SJSA1 (cell line): ENCODE data around the gene SYN1. TPM values are rescaled to one million over a fixed set of nuclear protein-coding genes. Genes with fewer than 3 reads are reported as not detected.

Experiments used
- DNase-seq, 2 experiments: peaks; one replicate each; pipeline ENCODE4 v3.0.0-alpha.2; 2015 to 2020; ENCODE audit warnings: low spot score in 2 of 2, low read depth in 1 of 2
- H3K27ac ChIP-seq: fragments of 250-450 bp; sonication (Bioruptor Pico); 2 replicates; pipeline ENCODE4 v1.5.1; 2020; ENCODE audit warnings: mild to moderate bottlenecking, moderate library complexity
- H3K27me3 ChIP-seq: fragments of 250-450 bp; sonication (Bioruptor Pico); replicated peaks from 2 replicates; pipeline ENCODE4 v1.5.1; 2020; ENCODE audit warnings: mild to moderate bottlenecking, moderate library complexity
- H3K36me3 ChIP-seq: fragments of 250-450 bp; sonication (Bioruptor Pico); 2 replicates; pipeline ENCODE4 v1.5.1; 2020; ENCODE audit warnings: mild to moderate bottlenecking
- H3K4me1 ChIP-seq: fragments of 250-450 bp; sonication (Bioruptor Pico); replicated peaks from 2 replicates; pipeline ENCODE4 v1.6.1; 2021; ENCODE audit warnings: mild to moderate bottlenecking
- H3K4me3 ChIP-seq: fragments of 250-450 bp; sonication (Bioruptor Pico); 2 replicates; pipeline ENCODE4 v1.5.1; 2020; ENCODE audit warnings: mild to moderate bottlenecking
- H3K9me3 ChIP-seq: fragments of 250-450 bp; sonication (Bioruptor Pico); replicated peaks from 2 replicates; pipeline ENCODE4 v1.5.1; 2020; ENCODE audit warnings: mild to moderate bottlenecking
- total RNA-seq: library from RNA; depleted of rRNA; stranded (reverse); fragments of >200 nt; shearing (Covaris generic); gene quantifications from 2 replicates; pipeline ENCODE4 v1.2.3, GENCODE V29; 2014

SYN1 gene
- total RNA-seq, 1 experiment from 2014 or later, result 1.5 TPM

- Histone ChIP-seq H3K4me3 (no peak overlapping the region), H3K27me3 (no peaks in the 10 kb centered on the region), H3K36me3 (peaks cover 46% of the 10 kb centered on the region), H3K27ac (no peak overlapping the region), H3K4me1 (peaks cover 28% of the 10 kb centered on the region), H3K9me3 (no peaks in the 10 kb centered on the region)
- no peak for DNase-seq
Measured at GRCh38 chrX:47570794-47571193, 48.9 kb downstream of the SYN1 start.

GRCh38 chrX:47568656-47569295 is 50.9 kb downstream of the SYN1 start:
- Histone ChIP-seq H3K4me1 (peaks cover 17% of the 10 kb centered on the region), H3K27me3 (no peaks in the 10 kb centered on the region), H3K4me3 (no peak overlapping the region), H3K9me3 (no peaks in the 10 kb centered on the region), H3K27ac (no peak overlapping the region), H3K36me3 (peaks cover 59% of the 10 kb centered on the region)
- no peak for DNase-seq

- no peak for DNase-seq
- peaks cover 16% of the 10 kb centered on the region for H3K4me1 ChIP-seq
- H3K4me3 ChIP-seq, result peak overlapping the region; percentile 24
- no peaks in the 10 kb centered on the region for H3K9me3 ChIP-seq
- peaks cover 65% of the 10 kb centered on the region for H3K36me3 ChIP-seq
- H3K27me3 ChIP-seq, result no peaks in the 10 kb centered on the region
- H3K27ac ChIP-seq, result no peak overlapping the region
Measured at GRCh38 chrX:47566841-47567240, 52.8 kb downstream of the SYN1 start.

DNA sequence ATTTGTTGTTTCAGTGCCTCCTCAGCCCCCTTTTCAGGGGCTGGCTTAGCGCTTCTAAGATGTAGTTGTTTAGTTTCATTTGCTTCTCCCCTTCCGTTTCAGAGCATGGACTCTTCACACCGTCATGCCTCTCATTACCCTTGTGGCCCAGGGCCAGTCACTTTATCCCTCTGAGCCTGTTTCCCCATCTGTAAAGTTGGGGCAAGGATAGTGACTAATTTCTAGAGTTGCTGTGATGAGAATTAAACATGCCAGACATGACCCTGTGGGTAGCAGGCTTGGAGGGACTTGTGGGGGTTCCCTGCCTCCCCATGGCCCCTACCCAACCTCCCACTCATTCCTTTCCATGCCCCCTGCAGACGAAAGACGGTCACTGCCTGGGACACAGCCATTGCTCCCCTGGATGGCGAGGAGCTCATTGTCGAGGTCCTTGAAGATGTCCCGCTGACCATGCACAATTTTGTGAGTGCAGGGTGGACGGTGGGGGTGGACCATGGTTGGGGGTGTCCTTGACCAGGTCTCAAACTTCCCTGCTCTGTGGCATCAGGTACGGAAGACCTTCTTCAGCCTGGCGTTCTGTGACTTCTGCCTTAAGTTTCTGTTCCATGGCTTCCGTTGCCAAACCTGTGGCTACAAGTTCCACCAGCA is 55.1 kb downstream of the SYN1 start:
- H3K4me1 ChIP-seq, result peaks cover 20% of the 10 kb centered on the region

DNA sequence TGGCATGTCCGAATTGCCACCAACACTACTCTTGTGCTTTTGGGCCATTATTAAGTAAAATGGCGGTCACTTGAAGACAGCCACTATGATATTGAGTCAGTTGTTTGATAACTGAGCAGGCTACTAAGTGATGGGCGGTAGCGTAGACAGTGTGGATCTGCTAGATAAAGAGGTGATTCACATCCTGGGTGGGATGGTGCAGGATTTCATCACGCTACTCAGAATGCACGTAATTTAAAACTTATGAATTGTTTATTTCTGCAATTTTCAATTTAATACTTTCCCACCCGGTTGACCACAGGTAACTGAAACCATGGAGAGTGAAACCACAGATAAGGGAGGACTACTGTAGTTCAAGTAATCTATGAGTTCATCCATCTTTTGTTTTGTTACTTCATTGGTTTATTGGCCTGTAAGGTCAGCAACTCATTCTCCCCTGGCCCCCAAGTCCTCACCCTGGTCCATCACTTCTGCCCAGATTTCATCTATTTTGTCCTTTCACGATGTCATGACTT is 55.8 kb downstream of the SYN1 start:
- Histone ChIP-seq H3K4me3 (no peak overlapping the region), H3K27me3 (no peaks in the 10 kb centered on the region), H3K4me1 (peaks cover 20% of the 10 kb centered on the region), H3K9me3 (no peaks in the 10 kb centered on the region), H3K27ac (peak overlapping the region; percentile 21), H3K36me3 (peaks cover 46% of the 10 kb centered on the region)
- DNase-seq, result no peak

More for the DNA sequence above, 55.1 kb downstream of the SYN1 start:
- peak overlapping the region; percentile 21 for H3K27ac ChIP-seq
- no peaks in the 10 kb centered on the region for H3K27me3 ChIP-seq
- peaks cover 53% of the 10 kb centered on the region for H3K36me3 ChIP-seq
- no peak overlapping the region for H3K4me3 ChIP-seq
- no peaks in the 10 kb centered on the region for H3K9me3 ChIP-seq
- no peak for DNase-seq

DNA sequence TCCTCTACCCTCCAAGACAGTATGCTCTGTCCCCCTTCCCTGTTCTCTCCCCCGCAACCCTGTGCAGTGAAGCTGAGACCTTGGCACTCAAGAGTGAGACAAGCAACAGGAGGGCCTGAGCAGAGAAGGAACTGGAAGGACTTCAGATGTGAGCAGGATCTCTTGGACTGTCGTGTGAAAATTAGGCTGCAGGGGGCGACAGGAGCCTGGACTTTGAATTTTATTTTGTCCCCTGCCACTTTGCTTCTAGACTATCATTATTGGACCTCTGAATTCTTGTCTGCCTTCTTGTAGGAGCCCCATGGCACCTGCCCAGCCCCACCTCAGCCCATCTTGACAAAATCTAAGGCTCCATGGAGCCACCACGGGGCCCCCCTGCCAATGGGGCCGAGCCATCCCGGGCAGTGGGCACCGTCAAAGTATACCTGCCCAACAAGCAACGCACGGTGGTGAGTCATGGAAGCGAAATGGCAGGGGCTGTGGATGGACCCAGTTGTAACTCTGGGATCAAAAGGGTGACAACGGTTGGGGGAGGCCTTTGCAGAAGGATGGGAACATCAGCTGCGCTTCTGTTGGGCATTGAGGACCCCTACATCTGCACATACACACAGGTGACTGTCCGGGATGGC is 56.9 kb downstream of the SYN1 start:
- H3K4me1 ChIP-seq, result peaks cover 20% of the 10 kb centered on the region
- DNase-seq, result no peak
- H3K36me3 ChIP-seq, result peaks cover 37% of the 10 kb centered on the region
- H3K9me3 ChIP-seq, result no peaks in the 10 kb centered on the region
- H3K4me3 ChIP-seq, result no peak overlapping the region
- H3K27me3 ChIP-seq, result no peaks in the 10 kb centered on the region
- H3K27ac ChIP-seq, result no peak overlapping the region

DNA sequence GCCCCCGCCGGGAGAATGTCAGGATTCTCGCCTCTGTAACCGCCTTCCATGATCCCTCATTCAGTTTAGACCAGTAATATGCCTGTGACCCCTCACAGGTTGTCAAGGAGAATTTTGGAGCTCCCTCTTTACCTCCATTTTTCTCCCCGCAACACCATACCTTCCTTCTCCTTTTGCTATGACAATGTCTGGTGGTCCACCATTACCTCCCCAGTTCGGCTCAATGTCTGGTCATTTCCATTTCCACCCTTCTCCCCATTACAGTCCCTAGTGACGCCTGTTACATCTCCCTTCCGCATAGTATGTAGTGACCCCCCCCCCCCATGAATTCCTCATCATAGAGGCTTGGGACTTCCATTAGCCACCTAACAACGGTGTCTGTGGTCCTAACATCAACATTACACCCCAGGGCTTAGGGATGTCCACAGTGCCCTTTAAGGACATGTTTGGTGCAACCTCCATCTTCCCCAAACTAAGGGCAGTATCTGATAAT is 58.0 kb downstream of the SYN1 start:
- Histone ChIP-seq H3K36me3 (peaks cover 29% of the 10 kb centered on the region), H3K27me3 (no peaks in the 10 kb centered on the region)

GRCh38 chrX:47560934-47561658 is 58.6 kb downstream of the SYN1 start, which contains the start of gene ARAF:
Gene ARAF (plus strand): TSS chrX:47561205. CDS start chrX:47562968, 1,763 bp downstream.
- Histone ChIP-seq H3K4me3 (peak within 1 kb of the TSS; percentile 72), H3K36me3 (peaks cover 23% of the 10 kb centered on the region), H3K4me1 (peaks cover 23% of the 10 kb centered on the region), H3K27me3 (no peaks in the 10 kb centered on the region), H3K27ac (peak within 1 kb of the TSS; percentile 91), H3K9me3 (no peaks in the 10 kb centered on the region)
- peak; percentile 94 to 98 for DNase-seq

More for the DNA sequence above, 58.0 kb downstream of the SYN1 start:
- Histone ChIP-seq H3K9me3 (no peaks in the 10 kb centered on the region), H3K4me1 (peaks cover 20% of the 10 kb centered on the region), H3K4me3 (peak overlapping the region; percentile 72), H3K27ac (peak overlapping the region; percentile 91)
- DNase-seq, result no peak

DNA sequence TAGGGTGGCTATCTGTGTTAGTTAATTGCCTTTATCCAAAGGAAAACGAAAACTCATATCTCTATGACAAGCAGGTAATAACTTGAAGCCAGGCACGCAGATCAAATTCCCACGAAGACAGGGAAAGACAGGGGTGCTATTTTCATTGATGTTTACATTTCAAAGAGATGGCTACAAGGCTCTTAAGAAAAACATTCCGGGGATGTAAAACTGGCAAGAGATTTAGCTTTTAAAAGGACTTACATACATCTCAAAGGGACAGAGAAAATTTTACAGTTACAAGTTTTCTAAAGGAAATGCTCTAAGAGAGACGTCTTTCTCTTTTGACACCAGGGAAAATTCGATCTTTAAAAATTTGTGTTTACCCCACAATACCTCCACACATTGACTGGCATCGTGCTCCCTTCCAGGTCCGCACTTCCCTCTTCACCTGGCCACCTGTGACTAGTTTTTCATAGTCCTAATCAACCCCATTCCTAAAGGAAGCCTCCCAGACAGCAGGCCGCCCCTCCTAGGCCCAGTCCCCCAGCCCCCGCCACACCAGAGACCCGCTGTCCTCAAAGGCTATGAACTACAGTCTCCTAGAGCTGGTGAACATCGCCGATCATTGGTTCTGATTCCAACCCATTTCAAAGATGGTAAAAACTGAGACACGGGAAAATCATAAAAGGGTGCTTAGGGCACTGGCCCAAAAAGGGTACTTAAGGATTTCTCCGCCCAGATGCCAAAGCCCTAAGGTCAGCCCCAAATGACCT is 59.3 kb downstream of the SYN1 start:
- Histone ChIP-seq H3K36me3 (peaks cover 21% of the 10 kb centered on the region), H3K4me3 (peak overlapping the region; percentile 72), H3K4me1 (peaks cover 23% of the 10 kb centered on the region), H3K27ac (peak overlapping the region; percentile 91), H3K9me3 (no peaks in the 10 kb centered on the region), H3K27me3 (no peaks in the 10 kb centered on the region)
- no peak for DNase-seq

DNA sequence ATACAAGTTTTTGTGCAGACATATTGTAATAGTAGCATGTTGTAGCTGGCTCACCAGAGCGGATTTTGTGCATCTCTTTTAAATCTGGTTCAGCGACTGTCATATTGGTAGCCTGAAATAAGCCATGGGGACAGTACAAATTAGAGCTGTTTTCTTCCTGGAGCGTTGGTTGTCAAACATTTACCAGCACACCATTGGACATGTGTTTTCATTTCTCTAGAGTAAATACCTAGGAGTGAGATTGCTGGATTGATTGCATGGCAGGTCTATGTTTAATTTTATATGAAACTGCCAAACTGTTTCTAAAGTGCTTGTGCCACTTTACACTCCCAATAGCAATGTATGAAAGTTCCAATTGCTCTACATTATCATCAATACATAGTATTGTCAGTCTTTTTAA is 61.2 kb downstream of the SYN1 start:
- DNase-seq, result no peak
- H3K36me3 ChIP-seq, result peaks cover 7% of the 10 kb centered on the region
- no peaks in the 10 kb centered on the region for H3K27me3 ChIP-seq
- no peak overlapping the region for H3K4me3 ChIP-seq
- H3K27ac ChIP-seq, result no peak overlapping the region
- H3K9me3 ChIP-seq, result no peaks in the 10 kb centered on the region
- H3K4me1 ChIP-seq, result peaks cover 15% of the 10 kb centered on the region

DNA sequence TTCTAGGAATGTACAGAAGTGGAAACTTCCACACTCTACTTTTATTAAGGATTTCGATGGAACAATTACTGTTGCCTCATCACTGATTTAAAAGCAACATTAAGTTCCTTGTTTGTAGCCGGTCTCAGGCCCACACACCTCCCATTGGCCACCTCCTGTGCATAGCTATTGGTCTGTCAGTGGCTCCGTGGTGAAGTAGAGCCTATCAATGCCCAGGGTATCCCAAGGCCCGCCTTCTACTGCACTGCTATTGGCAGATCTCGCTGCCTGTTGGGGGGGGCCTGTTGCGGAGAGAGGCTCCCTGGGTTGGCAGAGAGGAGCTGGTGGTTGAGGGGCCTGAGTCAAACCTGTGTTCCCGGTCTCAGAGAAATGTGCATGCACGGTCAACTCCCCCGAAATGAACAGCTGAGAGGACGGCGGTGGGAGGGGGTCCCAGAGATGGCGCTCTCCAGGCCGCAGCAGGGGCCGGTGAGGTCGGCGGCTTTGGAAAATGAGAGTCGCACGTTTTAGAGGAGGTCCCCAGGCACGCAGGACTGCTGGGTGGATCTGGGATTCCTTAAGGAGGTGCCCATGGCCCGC is 63.5 kb downstream of the SYN1 start:
- Histone ChIP-seq H3K4me1 (peaks cover 7% of the 10 kb centered on the region; the same call in 1 of the 2 replicates), H3K36me3 (no peaks in the 10 kb centered on the region), H3K4me3 (peak overlapping the region; percentile 37), H3K9me3 (no peaks in the 10 kb centered on the region), H3K27ac (peak overlapping the region; percentile 41), H3K27me3 (no peaks in the 10 kb centered on the region)
- DNase-seq, result peak; percentile 80 to 88

DNA sequence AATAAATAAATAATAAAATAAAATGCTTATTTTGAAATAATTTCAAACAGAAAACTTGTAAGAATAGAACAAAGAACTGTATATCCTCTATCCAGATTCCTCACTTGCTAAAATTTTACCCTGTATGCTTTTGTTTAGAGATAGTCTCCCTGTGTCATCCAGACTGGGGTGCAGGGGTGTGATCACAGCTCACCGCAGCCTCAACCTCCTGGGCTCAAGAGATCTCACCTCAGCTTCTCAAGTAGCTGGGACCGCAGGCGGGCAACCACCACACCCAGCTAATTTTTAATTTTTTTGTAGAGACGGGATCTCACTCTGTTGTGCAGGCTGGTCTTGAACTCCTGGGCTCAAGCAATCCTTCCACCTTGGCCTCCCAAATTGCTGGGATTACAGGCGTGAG is 76.2 kb downstream of the SYN1 start:
- Histone ChIP-seq H3K36me3 (no peaks in the 10 kb centered on the region), H3K9me3 (no peaks in the 10 kb centered on the region), H3K27me3 (no peaks in the 10 kb centered on the region), H3K4me3 (no peak overlapping the region), H3K4me1 (peaks cover 3% of the 10 kb centered on the region), H3K27ac (no peak overlapping the region)
- DNase-seq, result no peak
